ENCODE measurements around the gene SMYD2.

The SMYD2 gene

GRCh38 chr1:214303141-214303930, 22.4 kb downstream of the SMYD2 start:
- DNase-seq = no peak

DNA sequence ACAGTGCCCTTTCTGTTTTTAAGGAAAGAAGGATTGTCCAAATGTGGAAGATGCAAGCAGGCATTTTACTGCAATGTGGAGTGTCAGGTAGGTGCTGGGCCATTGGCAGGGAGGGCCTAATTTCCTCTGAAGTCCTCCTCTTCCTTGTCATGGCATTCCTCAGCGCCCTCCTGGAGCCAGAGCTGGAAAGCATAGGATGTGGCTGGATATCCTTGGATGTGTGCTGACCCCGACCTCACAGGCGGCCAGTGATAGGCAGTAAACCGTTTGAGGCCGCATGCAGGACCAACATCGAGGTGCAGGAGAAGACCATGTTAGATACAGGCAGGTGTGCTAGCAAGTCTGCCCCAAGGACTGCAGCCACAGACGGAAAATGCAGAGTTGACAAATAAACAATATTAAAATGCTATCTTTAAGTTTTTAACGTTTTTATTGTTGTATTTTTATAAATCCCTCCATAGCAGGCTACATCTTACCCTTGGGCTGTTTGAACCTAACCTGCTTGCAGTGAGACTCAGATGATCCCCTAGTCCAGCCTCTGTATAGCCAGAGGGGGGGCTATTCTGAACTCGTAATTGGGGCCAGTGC, 24.3 kb downstream of the SMYD2 start:
- DNase-seq = no peak

- DNase-seq = no peak
Observed at GRCh38 chr1:214306269-214306668, 25.3 kb downstream of the SMYD2 start.

GRCh38 chr1:214310010-214310409, 29.1 kb downstream of the SMYD2 start:
- DNase-seq = no peak

DNA sequence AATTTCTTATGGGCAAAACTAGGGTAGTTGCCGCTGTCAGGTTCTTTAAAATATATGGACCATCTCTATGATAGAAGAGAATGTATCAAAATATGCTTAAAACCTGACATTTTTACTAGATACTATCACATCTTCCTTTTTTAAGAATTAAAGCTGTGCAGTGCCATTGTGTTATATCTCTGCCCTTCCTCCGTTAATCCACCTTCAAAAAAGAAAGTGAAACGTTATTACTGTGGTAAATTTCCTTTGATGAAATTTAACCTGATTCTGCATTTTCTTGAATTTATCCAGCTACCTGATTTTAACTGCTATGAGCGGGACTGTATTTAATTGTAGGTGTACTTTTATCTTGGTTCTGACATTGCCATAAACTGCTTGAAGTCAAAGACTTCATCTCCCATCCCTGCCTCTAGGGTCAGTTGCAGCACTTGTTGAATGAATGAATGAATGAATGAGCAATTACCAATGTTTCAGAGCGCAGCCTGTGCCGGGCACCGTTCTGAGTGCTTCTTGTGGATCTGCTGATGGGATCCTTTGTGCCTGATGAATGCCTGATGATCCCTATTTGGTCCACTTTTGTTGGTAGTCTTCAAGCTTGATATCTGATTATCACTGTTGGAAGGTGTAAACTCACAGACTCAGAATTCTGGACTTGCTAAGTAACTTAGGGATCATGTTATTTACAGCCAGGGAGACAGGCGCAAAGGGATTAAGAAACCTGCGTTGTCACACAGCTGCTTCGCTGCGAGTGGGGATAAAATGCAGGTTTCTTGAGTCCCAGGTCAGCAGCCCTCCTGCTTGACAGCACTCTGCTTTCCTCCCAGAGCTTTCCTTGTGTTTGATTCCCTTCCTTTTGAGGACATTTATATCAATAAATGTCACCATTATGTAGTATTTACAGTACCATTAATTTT, 30.1 kb downstream of the SMYD2 start:
- no peak for DNase-seq

GRCh38 chr1:214312530-214313051, 31.6 kb downstream of the SMYD2 start:
- DNase-seq = no peak

- no peak for DNase-seq
Observed at GRCh38 chr1:214314178-214314843, 33.4 kb downstream of the SMYD2 start.

GRCh38 chr1:214316593-214316992, 35.6 kb downstream of the SMYD2 start:
- DNase-seq = no peak

- no peak for DNase-seq
Observed at GRCh38 chr1:214317300-214317699, 36.3 kb downstream of the SMYD2 start.

GRCh38 chr1:214317734-214318133, 36.8 kb downstream of the SMYD2 start:
- no peak for DNase-seq

DNA sequence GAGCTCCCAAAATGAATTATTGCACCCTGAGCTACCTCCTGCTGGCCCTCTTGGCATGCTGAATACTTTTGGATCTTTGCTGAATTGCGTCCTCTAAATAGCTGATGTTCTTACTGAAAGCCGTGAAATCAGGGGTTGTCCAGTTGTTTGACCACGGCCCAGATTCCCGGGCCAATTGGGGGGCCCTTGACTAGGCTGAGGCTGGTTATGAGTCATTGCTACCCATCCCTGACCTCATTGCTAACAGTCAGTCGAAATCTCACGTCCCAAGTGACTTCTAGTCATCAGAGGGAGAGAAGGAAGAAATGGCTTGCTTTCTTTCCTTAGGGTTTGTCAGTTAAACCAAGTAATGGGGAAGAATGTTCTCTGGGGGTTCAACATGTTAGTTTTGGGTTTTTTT, 37.4 kb downstream of the SMYD2 start:
- no peak for DNase-seq

- no peak for DNase-seq
Observed at GRCh38 chr1:214318956-214319736, 38.2 kb downstream of the SMYD2 start.

- no peak for DNase-seq
Observed at GRCh38 chr1:214319938-214320337, 39.0 kb downstream of the SMYD2 start.

DNA sequence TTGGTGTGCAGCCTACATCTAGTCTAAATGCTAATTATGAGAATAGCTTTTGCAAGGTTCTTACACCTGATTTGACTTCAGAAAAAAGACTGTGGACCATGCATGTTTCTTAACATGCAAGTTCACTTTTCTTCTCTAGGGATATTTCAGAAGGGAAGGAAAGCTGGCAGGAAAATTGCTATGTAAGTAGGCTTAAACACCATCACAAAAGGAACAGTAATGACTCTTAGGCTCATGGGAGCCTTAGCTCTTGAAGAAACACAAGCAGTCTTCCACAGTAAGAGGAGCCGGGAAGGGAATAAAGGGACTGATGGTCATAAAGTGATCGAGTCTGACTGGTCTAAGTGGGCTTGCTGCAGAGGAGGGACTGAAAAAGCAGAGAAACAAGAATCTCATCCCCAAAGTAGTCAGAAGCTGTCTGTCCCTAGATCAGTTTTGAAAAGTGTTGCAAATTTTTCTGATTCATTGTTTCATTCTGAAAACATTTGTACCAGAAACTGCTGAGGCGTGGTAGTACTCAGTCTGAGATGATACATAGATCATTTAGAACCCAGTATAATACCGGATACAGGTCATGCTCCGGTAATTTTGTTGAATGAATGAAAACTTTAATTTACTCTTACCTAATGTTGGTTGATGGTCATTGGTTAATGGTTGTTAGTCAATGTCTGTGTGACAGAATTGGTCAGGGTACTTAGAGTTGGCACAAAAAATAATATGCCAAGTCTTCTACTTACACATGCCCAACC, 40.9 kb downstream of the SMYD2 start:
- DNase-seq = no peak

DNA sequence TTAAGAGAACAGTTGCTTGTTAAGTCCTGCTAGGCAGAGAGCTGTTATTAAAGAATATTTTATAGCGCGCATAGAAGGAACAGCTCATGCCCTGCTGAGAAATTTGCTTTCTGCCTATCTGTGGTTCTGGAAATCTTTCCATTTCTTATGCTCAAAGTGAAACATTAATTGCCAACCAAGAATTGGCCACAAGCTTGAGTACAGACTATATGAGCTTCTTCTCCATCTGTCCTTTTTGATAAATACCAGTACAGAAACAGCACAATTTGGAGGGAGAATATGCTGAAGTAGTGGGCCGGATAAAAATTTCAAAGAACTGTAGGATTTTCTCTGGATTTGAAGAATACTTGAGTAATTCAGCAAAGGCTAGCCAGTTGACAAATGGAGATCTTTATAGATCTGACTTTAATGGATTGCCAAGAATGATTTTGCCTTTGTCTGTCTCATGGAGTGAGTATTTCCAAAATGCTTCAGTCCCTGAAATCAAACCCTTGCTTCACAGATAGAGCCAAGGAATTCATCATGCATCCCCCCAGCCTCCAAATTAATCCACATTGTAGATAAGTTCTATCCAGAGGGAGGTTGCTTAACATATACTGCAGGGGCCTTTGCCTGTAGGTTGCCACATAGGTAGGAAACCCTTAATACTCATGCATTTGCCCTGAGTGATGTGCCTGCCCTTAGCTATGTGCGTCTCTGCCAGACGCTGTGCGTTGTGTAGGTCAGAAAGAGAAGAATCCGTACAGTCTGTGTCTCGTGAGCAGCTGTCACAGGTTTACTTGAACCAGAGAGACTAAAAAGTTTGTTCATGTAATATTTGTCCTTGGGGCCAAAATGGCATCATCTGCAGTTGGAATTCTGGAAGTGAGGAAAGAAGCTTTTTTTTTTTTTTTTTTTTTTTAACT, 44.2 kb downstream of the SMYD2 start:
- no peak for DNase-seq

GRCh38 chr1:214326406-214326805, 45.4 kb downstream of the SMYD2 start:
- no peak for DNase-seq

GRCh38 chr1:214327514-214327913, 46.6 kb downstream of the SMYD2 start:
- no peak for DNase-seq

DNA sequence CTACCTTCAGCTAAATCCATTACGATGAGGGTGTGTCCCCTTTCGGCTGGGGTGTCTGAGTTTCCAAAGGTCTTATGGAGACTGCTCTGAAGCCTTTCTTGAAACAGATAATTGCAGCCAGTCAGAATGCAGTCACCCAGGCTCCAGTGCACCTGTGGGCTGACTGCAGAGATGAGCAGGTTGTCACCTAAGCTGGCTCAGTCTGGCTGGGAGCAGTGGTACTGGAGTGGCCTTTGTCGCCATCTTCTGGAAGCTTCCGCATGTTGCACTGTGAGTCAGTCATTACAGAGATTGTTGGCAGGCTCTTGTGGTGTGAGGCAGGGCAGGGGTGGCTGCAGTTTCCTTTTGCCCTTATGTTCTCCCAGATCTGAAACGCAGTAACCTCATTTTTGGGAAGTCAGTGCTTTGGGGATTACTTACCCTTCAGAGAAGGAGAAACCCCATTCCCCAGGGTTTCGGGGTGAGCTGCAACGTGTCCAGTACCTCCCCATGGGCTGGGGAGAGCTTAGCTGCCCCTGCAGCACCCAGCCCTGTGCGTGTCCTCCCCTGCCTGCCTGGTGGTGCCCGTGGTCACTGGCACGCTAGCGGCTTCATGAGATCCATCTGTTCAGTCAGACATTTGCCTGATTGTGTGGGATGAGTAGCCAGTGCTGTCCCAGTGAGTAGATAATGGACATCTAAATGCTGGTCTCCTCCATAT, 48.0 kb downstream of the SMYD2 start:
- peak; percentile 45 for DNase-seq

DNA sequence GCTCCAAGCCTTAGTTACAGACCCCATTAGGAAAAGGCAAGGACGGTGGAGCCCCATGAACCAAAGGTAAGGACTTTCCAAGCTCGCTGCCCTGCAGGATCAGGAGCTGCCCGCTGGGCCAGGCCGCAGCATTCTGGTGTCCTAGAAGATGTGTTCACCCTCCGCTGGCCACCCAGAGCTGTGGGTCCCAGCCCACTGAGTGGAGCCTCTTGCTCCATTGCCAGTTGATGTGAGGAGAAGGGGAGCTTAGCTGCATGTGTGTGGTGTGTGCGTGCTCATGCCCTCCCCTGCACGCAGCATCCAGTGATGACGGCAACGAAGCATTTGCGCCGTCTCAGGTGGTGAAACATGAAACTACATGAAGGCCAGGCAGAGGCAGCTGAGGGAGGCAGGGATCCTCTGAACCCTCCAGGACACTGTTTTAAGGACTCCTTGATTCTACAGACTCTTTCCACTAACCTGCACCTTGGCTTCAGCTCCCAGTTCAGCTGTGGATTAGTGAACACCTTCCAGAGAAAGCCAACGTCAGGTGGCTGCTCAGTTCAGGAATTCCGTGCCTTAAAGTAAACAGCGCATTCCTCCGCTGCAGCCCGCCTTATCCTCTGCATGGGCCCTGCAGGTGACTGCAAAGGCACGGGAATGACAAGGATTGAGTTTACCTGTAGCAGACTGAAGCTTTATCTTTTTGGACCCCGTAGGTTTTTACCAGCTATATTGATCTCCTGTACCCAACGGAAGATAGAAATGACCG, 48.7 kb downstream of the SMYD2 start:
- DNase-seq = no peak
